HG02610 (cell line): Measurements from ENCODE around the gene RAF1.
"Not testable (repeated sequence)": the region's sequence is repeated elsewhere in the genome, so short reads cannot be mapped to it uniquely, and the experiment has no call there.

Source experiments
- ATAC-seq: cut with Tn5 transposase; IDR thresholded peaks from one replicate; pipeline ENCODE4 v1.9.1; 2021; ENCODE audit warnings: mild to moderate bottlenecking, moderate library complexity; ENCODE audit not compliant: unreplicated experiment

Gene RAF1

GRCh38 chr3:12679468-12679867, 15.6 kb upstream of the RAF1 start:
- ATAC-seq = no peak

- ATAC-seq = no peak
Measured at GRCh38 chr3:12677616-12678015, 13.7 kb upstream of the RAF1 start.

DNA sequence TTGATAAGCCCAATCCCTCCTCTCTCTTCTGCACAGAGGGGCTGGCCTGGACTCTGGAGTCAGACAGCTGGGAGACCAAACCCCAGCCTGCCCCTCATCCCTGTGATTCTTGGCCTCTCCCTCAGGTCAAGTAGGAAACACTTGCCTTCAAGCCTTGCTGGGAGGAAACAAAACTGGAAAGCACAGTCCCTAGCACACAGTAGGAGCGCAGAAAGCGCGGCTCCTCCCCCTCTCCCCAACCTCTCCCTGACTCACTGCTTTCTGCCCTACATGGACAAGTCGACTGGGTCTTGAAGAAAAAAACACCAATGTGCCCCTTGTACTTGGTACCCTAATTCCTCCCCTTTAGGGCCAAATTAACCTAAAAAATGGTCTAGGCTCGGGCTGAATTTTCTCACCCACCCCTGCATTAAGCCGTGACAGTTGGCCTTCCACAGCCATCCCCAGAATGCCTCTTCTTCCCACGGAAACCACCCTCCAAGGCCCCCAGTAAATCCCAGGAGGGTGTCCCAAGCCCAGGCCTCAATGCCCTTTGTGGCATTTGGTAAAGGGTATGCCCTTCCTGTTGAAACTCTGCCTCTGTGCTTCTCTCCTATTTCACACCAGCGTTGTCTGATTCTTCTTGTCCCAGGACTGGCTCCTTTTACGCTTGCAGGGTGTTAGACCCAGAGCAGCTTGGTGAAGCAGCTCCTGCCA, 11.3 kb upstream of the RAF1 start:
- no peak for ATAC-seq

GRCh38 chr3:12673956-12674736, 10.2 kb upstream of the RAF1 start:
- ATAC-seq = not testable (repeated sequence)

DNA sequence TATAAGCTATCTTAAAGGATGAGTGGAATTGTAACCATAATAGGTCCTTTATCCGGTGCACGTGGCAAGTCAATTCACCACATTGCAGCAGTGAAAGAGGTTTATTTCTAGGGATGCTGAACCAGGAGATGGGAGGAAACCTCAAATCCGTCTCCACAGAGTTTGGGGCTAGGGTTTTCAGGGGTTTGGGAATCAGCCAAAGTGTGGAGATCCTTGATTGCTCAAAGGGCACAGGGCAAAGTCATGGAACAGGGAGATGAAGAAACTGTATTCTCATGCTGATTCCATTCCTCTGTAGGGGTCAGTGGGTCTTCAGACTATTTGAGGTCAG, 7.2 kb upstream of the RAF1 start:
- ATAC-seq = no peak

DNA sequence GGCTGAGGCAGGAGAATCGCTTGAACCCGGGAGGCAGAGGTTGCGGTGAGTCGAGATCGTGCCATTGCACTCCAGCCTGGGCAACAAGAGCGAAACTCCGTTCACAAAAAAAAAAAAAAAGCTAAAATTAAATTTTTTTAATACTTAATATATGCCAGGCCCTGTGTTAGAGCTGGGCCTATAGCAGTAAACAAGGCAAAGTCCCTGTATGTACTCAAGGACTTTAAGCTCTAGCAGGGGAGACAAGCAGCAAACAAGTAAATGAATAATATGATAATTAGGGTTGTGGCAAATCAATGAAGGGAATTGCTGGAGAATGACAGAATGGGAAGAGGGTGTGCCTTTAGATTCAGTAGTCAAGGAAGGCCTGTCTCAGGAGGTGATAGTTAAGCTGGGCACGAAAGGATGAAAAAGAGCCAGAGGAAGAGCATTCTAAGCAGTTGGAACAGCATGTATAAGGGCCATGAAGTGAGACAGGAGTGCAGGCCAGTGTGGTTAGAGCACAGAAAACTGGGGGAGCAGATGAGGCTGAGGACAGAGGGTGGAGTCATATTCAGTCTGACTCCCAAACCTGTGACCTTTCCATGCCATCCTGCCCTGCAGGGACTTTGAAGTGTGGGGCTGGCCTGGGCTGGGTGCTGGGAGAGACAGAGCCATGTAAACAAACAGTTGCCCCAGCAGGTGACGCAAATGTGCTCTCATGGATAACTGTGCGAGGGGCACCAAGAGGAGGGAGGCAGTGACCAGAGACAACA, 6.6 kb upstream of the RAF1 start:
- no peak for ATAC-seq

DNA sequence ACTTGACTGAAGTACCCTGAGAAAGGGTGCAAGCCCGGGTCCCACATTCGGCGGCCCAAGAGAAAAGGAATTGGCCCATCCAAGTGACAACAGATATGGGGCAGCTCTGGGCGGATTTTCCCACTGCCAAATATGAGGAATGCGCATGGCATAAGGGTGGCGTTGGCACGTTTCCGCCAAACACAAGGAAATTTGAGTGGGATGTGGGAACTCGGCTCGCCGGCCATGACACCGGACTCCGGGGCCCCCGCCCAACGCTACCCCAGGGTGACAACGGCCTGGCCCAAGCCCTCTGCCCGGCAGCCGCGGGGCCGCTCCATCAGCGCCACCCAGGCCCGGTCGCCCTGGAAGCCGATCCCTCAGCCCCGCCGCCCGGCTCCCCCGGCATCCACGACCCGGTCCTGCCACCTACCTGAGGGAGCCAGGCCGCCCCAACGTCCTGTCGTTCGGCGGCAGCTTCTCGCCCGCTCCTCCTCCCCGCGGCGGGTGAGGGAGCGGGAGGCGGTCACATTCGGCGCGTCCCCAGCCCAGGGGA, 449 bp downstream of the RAF1 start:
- peak; percentile 51 for ATAC-seq

- no peak for ATAC-seq
Measured at GRCh38 chr3:12662593-12663400, 1.1 kb downstream of the RAF1 start.

GRCh38 chr3:12661926-12662592, 1.9 kb downstream of the RAF1 start:
- no peak for ATAC-seq

DNA sequence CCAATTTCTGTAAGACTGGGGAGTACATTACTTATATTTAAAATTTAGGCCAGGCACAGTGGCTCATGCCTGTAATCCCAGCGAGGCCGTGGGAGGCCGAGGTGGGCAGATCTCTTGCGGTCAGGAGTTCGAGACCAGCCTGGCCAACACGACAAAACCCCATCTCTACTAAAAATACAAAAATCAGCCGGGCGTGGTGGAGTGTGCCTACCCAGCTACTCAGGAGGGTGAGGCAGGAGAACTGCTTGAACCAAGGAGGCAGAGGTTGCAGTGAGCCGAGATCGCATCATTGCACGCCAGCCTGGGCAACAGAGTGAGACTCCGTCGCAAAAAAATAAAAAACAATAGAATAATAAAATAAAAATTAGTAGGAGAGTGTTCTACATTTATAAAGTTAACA, 2.5 kb downstream of the RAF1 start:
- ATAC-seq = not testable (repeated sequence)

GRCh38 chr3:12660196-12660595, 3.7 kb downstream of the RAF1 start:
- no peak for ATAC-seq

- ATAC-seq = no peak
Measured at GRCh38 chr3:12659316-12660015, 4.5 kb downstream of the RAF1 start.

- ATAC-seq = no peak
Measured at GRCh38 chr3:12658593-12659058, 5.3 kb downstream of the RAF1 start.

DNA sequence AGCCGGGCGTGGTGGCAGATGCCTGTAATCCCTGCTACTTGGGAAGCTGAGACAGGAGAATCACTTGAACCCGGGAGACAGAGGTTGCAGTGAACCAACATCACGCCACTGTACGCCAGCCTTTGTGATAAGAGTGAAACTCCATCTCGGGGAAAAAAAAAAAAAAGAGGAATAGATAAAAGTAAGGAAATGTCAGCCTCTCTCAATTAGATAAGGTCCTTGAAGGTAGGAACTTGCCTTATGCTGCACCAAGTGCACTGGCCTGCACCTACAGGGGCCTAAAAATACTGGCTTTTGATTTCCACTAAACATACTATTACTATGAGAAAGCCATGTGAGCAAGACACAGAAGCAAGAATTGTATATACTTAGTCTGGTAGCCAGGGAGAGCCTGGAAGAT, 7.1 kb downstream of the RAF1 start:
- ATAC-seq = no peak

DNA sequence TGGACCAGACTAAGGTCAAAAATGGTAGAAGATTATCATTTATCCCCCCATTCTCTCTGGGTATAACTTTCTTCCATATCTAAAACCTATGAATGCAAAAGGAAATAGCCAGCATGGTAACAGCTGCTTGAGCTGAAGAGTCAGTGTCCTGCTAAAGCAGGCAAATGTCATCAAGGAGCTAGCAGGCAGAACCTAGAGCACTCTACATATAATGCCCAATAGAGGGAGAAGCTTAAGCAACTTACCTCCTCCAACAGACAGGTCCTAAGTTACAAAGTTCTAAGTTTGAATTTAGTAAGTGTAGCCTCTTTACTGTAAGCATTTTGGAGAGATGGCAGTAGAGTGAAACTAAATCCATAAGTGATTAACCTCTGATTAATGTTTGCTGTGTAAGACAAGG, 7.7 kb downstream of the RAF1 start:
- no peak for ATAC-seq

DNA sequence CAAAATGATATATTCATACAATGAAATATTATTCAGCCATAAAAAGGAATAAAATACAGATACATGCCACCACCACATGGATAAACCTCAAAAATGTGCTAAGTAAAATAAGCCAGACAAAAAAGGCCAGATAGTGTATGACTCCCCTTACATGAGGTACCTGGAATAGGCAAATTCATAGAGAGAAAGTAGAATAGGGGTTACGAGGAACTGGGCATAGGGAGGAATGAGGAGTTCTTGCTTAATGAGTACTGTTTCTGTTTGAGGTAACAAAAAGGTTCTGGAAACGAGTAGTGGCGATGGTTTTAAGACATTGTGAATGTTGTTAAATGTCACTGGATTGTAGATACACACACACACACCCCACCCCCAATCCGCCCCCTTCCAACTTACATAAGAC, 8.2 kb downstream of the RAF1 start:
- ATAC-seq = no peak

DNA sequence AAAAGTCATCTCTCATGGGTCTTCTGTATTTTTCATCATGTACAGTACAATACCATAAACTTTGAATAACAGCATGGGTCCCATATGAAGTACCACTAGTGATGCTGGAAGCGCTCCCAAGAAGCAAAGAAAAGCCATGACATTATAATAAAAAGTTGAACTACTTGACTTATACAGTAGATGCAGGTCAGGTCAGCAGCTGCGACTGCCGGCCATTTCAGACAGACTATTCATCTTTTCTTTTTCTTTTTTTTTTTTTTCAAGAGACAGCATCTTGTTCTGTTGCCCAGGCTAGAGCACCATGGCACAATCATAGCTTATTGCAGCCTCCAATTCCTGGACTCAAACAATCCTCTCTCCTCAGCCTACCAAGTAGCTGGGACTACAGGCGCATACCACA, 10.2 kb downstream of the RAF1 start:
- no peak for ATAC-seq

- ATAC-seq = peak; percentile 67
Measured at GRCh38 chr3:12648384-12648959, 15.4 kb downstream of the RAF1 start.

DNA sequence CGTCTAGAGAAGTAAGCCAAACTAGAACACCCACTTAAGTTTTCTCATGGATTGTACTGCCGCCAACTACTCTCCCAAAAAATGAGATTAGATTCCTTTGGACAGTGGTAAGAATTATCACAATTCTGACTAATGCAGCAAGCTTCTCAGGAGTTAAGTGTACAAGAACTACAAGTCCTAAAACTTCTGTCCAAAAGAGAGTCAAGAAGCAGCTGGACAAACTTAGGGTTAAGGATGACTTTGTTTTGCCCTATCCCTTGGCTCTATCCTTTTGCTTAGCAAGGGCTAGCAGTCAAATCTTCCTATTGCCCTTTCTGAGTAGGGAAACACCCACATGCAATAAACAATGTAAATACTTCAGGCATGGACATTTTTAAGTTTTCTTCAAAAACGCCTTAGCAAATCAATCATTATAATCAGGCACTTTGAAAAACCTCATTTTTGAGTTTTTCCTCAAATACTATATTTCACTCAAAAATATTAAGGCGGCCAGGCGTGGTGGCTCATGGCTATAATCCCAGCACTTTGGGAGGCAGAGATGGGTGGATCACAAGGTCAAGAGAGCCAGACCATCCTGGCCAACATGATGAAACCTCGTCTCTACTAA, 19.5 kb downstream of the RAF1 start:
- ATAC-seq = no peak
